ENCODE results near the gene DUOXA1.

The DUOXA1 gene

GRCh38 chr15:45129651-45130129 lies at the start of gene DUOXA1, which contains the start of gene DUOX1:
TSS of gene DUOXA1 (minus strand) at chr15:45129879. CDS start at chr15:45123014, 6,865 bp downstream.
TSS of gene DUOX1 (plus strand) at chr15:45129994. CDS start at chr15:45131967, 1,973 bp downstream.
- Mint-ChIP-seq H3K27ac (no peak within 1 kb of the TSS), H3K27me3 (peaks cover 57% of the 10 kb centered on the region), H3K4me1 (peaks cover 16% of the 10 kb centered on the region), H3K9me3 (no peaks in the 10 kb centered on the region), H3K36me3 (no peaks in the 10 kb centered on the region), H3K4me3 (peak within 1 kb of the TSS; percentile 63)

DNA sequence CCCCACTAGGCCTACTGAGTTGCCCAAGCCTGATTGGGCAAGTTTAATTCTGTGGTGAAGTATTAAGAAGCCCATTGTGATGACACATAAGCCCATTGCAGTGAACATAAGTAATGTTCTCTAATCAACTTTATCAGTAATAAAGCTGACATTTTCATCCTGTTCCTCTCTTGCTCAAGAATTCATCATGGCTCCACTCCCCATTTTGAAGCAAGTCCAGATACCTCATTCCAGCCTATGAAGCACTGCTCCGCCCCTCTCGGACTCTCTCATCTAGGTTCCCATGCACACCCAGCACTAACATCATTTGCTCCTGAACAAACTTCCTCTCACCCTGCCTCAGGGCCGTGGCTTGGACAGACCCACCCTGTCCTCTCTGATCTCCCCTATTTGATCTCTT lies 47.6 kb upstream of the DUOXA1 start:
- Mint-ChIP-seq H3K27ac (no peak overlapping the region), H3K4me3 (no peak overlapping the region), H3K36me3 (peaks cover 13% of the 10 kb centered on the region), H3K4me1 (peaks cover 13% of the 10 kb centered on the region), H3K27me3 (no peaks in the 10 kb centered on the region), H3K9me3 (no peaks in the 10 kb centered on the region)

GRCh38 chr15:45174577-45174976 lies 44.9 kb upstream of the DUOXA1 start:
- no peaks in the 10 kb centered on the region for H3K4me1 Mint-ChIP-seq

DNA sequence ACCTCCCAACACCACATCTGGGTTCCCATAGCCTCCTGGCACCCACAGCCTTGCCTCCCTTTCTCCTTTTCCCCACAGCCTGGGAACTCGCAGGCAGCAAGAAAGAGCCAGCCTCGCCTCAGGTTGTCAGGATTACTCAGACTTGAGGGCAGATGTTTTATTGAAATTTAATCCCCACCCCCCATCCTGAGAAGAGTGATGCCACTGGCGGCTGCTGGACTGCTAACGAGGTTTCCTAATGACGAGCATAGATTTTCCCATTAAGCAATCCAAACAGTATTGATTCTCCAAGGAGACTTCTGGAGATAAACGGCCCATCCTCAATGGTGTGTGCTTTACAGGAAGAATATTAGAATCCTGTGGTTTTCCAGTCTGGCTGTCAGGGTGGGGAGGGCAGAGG lies 44.4 kb upstream of the DUOXA1 start:
- H3K4me1 Mint-ChIP-seq: no peaks in the 10 kb centered on the region
- H3K27me3 Mint-ChIP-seq: no peaks in the 10 kb centered on the region
- no peak overlapping the region for H3K27ac Mint-ChIP-seq
- H3K9me3 Mint-ChIP-seq: no peaks in the 10 kb centered on the region
- peaks cover 10% of the 10 kb centered on the region for H3K36me3 Mint-ChIP-seq
- H3K4me3 Mint-ChIP-seq: no peak overlapping the region

More at GRCh38 chr15:45174577-45174976, 44.9 kb upstream of the DUOXA1 start:
- H3K27me3 Mint-ChIP-seq: no peaks in the 10 kb centered on the region
- H3K9me3 Mint-ChIP-seq: no peaks in the 10 kb centered on the region
- no peak overlapping the region for H3K4me3 Mint-ChIP-seq
- H3K27ac Mint-ChIP-seq: no peak overlapping the region
- H3K36me3 Mint-ChIP-seq: peaks cover 10% of the 10 kb centered on the region

GRCh38 chr15:45171912-45172311 lies 42.2 kb upstream of the DUOXA1 start:
- H3K36me3 Mint-ChIP-seq: peaks cover 4% of the 10 kb centered on the region
- H3K4me1 Mint-ChIP-seq: no peaks in the 10 kb centered on the region
- no peaks in the 10 kb centered on the region for H3K9me3 Mint-ChIP-seq
- H3K27me3 Mint-ChIP-seq: no peaks in the 10 kb centered on the region
- no peak overlapping the region for H3K4me3 Mint-ChIP-seq
- no peak overlapping the region for H3K27ac Mint-ChIP-seq

GRCh38 chr15:45169608-45170480 lies 40.2 kb upstream of the DUOXA1 start:
- Mint-ChIP-seq H3K9me3 (no peaks in the 10 kb centered on the region), H3K27me3 (no peaks in the 10 kb centered on the region), H3K4me1 (peaks cover 15% of the 10 kb centered on the region), H3K36me3 (peaks cover 2% of the 10 kb centered on the region), H3K4me3 (no peak overlapping the region), H3K27ac (peak overlapping the region; percentile 51)

DNA sequence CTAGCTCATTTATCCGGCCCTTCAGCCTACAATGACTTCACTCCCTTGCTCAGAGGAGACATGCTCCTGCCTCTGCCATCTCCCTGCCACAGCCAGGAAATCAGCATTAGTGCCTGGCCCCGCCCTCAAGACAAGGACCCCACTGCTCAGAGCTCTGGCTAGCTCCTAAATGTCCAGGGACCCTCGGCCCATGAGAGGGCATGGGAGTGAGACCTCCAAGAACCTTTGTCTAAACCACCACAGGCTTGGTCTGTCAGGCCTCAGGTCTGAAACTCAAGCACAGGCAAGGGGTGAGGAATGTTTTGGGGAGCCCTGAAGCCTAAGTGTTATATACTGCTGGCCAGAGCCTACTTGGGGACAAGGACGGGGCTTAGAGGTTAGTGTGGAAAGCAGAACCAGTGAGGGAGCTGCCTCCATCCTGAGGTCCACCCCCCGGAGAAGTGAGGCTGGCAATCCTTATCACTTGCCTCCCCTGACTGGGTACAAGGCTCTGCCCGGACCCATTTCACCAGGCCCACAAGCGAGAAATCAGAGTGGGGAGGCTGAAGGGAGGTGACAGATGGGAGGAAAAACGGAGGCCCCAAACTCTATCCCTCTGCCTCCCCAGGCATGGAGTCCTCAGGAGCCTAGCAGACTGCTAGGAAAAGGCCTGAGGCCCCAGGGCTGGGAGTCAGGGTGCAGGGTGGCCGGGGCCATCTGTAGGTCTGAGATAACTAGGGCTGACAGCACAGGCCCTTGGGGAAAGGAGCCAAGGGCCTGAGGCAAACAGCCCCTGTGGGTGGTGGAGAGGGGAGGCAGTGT lies 39.3 kb upstream of the DUOXA1 start:
- no peak overlapping the region for H3K4me3 Mint-ChIP-seq
- peaks cover 2% of the 10 kb centered on the region for H3K36me3 Mint-ChIP-seq
- no peaks in the 10 kb centered on the region for H3K27me3 Mint-ChIP-seq
- H3K4me1 Mint-ChIP-seq: peaks cover 15% of the 10 kb centered on the region
- no peaks in the 10 kb centered on the region for H3K9me3 Mint-ChIP-seq
- H3K27ac Mint-ChIP-seq: peak overlapping the region; percentile 77

- Mint-ChIP-seq H3K27me3 (no peaks in the 10 kb centered on the region), H3K4me1 (peaks cover 15% of the 10 kb centered on the region), H3K36me3 (no peaks in the 10 kb centered on the region), H3K9me3 (no peaks in the 10 kb centered on the region), H3K4me3 (no peak overlapping the region), H3K27ac (no peak overlapping the region)
Measured at GRCh38 chr15:45168286-45168685, 38.6 kb upstream of the DUOXA1 start.

DNA sequence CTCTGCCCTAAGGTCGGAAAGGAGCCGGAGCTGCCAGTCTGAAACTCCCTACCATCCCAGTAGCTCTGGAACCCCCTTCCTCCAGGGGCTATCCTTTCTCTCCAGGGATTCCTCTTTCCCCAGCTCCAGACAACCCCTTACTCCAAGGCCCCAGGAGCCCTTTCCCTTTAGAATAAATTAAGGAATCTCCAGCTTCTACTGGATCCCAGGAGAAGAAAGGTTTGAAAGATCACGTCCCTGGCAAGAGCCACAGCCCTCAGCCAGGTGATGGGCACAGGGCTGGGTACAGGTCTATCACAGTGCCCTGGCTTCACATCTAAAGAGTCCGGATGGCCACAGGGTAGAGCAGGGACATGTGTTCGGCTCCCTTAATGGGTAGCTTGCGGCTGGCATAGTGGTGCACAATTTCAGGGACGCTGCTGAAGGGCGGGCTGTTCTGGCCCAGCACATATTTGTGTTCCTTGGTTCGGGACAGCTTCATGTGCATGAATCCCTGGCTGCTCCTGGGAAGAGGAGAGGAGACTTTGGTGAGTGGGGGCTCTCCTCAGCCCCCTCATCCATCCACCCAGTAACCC lies 38.0 kb upstream of the DUOXA1 start:
- H3K4me3 Mint-ChIP-seq: peak overlapping the region; percentile 64
- H3K27ac Mint-ChIP-seq: peak overlapping the region; percentile 84
- no peaks in the 10 kb centered on the region for H3K9me3 Mint-ChIP-seq
- peaks cover 18% of the 10 kb centered on the region for H3K4me1 Mint-ChIP-seq
- no peaks in the 10 kb centered on the region for H3K27me3 Mint-ChIP-seq
- no peaks in the 10 kb centered on the region for H3K36me3 Mint-ChIP-seq

DNA sequence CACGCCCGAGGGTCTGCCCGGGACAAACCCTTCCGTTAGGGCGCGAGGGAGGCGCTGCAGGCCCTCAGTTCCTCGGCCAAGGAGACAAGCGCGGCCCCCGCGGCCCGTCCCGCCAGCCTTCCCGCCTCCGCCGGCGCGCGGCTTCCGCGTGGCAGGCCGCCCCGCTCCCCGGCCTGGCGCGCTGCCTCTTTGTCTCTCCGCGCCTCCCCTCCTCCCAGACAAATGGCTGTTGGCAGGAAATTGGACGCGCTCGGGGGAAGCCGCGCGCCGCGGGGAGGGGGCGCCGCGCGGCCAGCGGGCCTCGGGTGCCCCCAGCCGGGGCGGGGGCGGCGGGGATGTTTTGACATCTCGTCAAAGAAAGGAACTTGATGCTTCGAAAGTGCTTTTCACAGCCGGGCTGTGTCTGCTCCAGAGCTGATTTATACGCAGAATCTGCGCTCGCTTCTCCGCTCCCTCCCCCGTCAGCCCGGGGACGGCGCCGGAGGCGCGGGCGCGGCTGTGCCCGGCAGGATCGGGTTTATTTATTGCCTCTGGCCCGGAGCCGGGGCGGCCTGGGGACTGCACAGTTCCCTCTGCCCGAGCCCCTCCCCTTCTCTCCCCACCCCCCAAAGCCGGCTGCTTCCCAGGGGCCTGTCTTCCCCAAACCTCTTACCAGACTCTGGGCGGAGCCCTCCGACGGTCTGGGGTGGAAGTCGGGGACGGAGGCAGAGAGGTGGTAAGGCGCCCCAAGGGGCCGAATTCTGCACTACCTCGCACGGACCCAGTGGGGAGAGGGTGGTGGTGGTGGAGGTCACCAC lies 37.4 kb upstream of the DUOXA1 start:
- Mint-ChIP-seq H3K4me3 (peak overlapping the region; percentile 64), H3K4me1 (peaks cover 18% of the 10 kb centered on the region), H3K9me3 (no peaks in the 10 kb centered on the region), H3K27me3 (no peaks in the 10 kb centered on the region), H3K36me3 (no peaks in the 10 kb centered on the region), H3K27ac (peak overlapping the region; percentile 84)

- Mint-ChIP-seq H3K4me1 (peaks cover 18% of the 10 kb centered on the region), H3K27ac (peak overlapping the region; percentile 65), H3K36me3 (no peaks in the 10 kb centered on the region), H3K4me3 (peak overlapping the region; percentile 52), H3K27me3 (no peaks in the 10 kb centered on the region), H3K9me3 (no peaks in the 10 kb centered on the region)
Measured at GRCh38 chr15:45165536-45165935, 35.9 kb upstream of the DUOXA1 start.

DNA sequence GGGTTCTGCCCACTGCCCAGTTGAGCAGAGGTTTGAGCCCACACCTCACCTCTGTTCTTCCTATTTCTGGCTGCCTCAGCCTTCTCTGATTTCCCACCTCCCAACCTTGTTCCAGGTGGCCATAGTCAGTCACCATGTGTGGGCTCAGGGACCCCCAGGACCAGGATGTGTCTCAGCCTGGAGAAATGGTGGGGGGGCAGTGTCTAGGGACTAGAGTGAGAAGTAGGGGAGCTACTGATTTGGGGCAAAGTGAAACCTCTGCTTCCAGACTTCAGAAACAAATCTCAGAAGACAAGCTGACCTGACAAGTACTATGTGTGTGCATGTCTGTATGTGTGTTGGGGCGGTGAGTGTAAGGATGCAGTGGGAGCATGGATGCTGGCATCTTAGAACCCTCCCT lies 35.2 kb upstream of the DUOXA1 start:
- Mint-ChIP-seq H3K4me1 (peaks cover 18% of the 10 kb centered on the region), H3K27ac (no peak overlapping the region), H3K27me3 (no peaks in the 10 kb centered on the region), H3K4me3 (peak overlapping the region; percentile 52), H3K9me3 (no peaks in the 10 kb centered on the region), H3K36me3 (no peaks in the 10 kb centered on the region)

- Mint-ChIP-seq H3K4me1 (peaks cover 21% of the 10 kb centered on the region), H3K4me3 (no peak overlapping the region), H3K27me3 (no peaks in the 10 kb centered on the region), H3K27ac (no peak overlapping the region), H3K9me3 (no peaks in the 10 kb centered on the region), H3K36me3 (peaks cover 1% of the 10 kb centered on the region)
Measured at GRCh38 chr15:45163508-45163856, 33.8 kb upstream of the DUOXA1 start.

GRCh38 chr15:45162771-45163507 lies 33.3 kb upstream of the DUOXA1 start:
- H3K4me1 Mint-ChIP-seq: peaks cover 21% of the 10 kb centered on the region

More at GRCh38 chr15:45162771-45163507, 33.3 kb upstream of the DUOXA1 start:
- Mint-ChIP-seq H3K36me3 (peaks cover 1% of the 10 kb centered on the region), H3K4me3 (no peak overlapping the region), H3K27ac (no peak overlapping the region), H3K27me3 (no peaks in the 10 kb centered on the region), H3K9me3 (no peaks in the 10 kb centered on the region)
